ENCODE measurements around the gene DUSP12. TPM values are rescaled to one million over a fixed set of nuclear protein-coding genes. Genes with fewer than 3 reads are reported as not detected.
"Not testable (repeated sequence)": the region's sequence is repeated elsewhere in the genome, so short reads cannot be mapped to it uniquely, and the experiment has no call there.

DUSP12 gene, protein sequence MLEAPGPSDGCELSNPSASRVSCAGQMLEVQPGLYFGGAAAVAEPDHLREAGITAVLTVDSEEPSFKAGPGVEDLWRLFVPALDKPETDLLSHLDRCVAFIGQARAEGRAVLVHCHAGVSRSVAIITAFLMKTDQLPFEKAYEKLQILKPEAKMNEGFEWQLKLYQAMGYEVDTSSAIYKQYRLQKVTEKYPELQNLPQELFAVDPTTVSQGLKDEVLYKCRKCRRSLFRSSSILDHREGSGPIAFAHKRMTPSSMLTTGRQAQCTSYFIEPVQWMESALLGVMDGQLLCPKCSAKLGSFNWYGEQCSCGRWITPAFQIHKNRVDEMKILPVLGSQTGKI
- polyA plus RNA-seq (ENCODE audit: insufficient read depth in 1 of 5, insufficient read length in 5 of 5, low replicate concordance in 1 of 5): 10 to 100 TPM; 36.2 to 52.8 (median 47.5) TPM
- long read RNA-seq, donor 1, transcript DUSP12-201 (6 exons, 1,270 nt): major isoform, 10 of 27 reads
- long read RNA-seq, donor 1, partial matches to known transcripts: 0 of 27 reads
- long read RNA-seq, donor 1, other reads (novel, unspliced or antisense): 14 of 27 reads
- long read RNA-seq, donor 2, transcript DUSP12-201 (6 exons, 1,270 nt): major isoform, 7 of 19 reads
- long read RNA-seq, donor 2, partial matches to known transcripts: 0 of 19 reads
- long read RNA-seq, donor 2, other reads (novel, unspliced or antisense): 12 of 19 reads
- long read RNA-seq, donor 3, transcript DUSP12-201 (6 exons, 1,270 nt): major isoform, 11 of 28 reads
- long read RNA-seq, donor 3, partial matches to known transcripts: 10 of 28 reads
- long read RNA-seq, donor 3, other reads (novel, unspliced or antisense): 6 of 28 reads
- long read RNA-seq, donor 4, partial matches to known transcripts: 0 of 5 reads
- long read RNA-seq, donor 4, other reads (novel, unspliced or antisense): 0 of 5 reads
- long read RNA-seq, donor 5, transcript DUSP12-201 (6 exons, 1,270 nt): major isoform, 15 of 33 reads
- long read RNA-seq, donor 5, partial matches to known transcripts: 0 of 33 reads
- long read RNA-seq, donor 5, other reads (novel, unspliced or antisense): 16 of 33 reads
- long read RNA-seq, donor 6, transcript DUSP12-201 (6 exons, 1,270 nt): major isoform, 5 of 39 reads
- long read RNA-seq, donor 6, partial matches to known transcripts: 16 of 39 reads
- long read RNA-seq, donor 6, other reads (novel, unspliced or antisense): 13 of 39 reads
- long read RNA-seq, donor 7, transcript DUSP12-203 (5 exons, 740 nt): major isoform, 5 of 14 reads
- long read RNA-seq, donor 7, partial matches to known transcripts: 0 of 14 reads
- long read RNA-seq, donor 7, other reads (novel, unspliced or antisense): 5 of 14 reads
- long read RNA-seq, donor 8, partial matches to known transcripts: 5 of 10 reads
- long read RNA-seq, donor 8, other reads (novel, unspliced or antisense): 0 of 10 reads

DNA sequence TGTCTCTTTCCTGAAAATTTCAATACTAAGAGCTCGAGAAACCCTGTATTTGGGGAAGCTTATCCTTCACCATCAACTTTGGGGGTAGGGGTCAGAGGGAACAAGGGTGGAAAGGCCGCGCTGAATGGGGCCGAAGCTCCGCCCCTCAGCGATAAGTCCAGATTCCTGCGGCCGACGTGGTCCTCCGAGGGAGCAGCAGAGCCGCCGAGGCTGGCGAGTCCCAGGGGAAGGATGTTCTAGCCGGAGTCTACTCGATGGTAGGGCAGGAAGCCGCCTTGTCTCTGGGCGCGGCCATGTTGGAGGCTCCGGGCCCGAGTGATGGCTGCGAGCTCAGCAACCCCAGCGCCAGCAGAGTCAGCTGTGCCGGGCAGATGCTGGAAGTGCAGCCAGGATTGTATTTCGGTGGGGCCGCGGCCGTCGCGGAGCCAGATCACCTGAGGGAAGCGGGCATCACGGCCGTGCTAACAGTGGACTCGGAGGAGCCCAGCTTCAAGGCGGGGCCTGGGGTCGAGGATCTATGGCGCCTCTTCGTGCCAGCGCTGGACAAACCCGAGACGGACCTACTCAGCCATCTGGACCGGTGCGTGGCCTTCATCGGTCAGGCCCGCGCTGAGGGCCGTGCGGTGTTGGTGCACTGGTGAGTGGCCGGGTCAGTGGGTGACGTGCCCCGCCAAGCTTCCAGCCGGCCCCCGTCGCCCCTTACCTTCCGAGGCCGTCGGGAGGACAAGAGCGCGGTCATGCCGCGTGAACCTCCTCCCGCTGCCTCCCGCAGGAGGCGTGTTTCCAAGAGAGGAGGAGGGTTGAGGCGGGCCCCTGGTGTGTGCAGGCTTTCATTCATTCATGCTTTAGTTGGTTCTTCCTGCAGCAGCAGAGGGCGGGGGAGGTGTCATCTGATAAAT lies at the start of gene DUSP12:
DUSP12 (plus strand) TSS at position 278 of the 899 bp plus-strand sequence; CDS start at position 294, 16 bp downstream.
- peak; percentile 87 to 91 for DNase-seq

DNA sequence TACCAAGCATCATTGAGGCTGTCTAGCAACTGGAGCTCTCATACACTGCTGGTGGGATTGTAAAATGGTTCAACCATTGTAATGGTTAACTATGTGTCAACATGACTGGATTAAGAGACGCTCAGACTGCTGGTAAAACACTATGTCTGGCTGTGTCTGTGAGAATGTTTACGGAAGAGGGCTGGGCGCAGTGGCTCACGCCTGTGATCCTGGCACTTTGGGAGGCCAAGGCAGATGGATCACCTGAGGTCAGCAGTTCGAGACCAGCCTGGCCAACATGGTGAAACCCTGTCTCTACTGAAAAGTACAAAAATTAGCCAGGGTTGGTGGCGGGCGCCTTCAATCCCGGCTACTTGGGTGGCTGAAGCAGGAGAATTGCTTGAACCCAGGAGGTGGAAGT lies 47.3 kb upstream of the DUSP12 start:
- DNase-seq: peak in 1 of 2 donors; percentile 5

DNA sequence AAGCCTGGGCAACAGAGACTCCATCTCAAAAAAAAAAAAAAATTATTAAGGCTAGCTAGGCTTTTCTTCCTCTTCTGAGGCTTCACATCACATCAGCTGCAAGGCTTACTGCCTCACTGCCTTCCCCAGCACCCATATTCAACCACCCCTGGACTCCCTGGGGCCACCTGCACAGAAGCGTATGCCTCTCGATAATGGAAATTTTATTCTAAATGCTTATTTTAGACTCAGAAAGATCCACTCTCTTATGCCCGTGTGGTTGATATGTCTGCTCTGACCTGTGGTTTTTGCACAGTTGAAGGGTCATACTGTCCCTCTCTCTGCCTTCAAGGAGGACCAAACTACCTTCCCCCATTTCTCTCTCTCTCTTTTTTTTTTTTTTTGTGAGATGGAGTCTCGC lies 44.0 kb upstream of the DUSP12 start:
- DNase-seq: no peak

DNA sequence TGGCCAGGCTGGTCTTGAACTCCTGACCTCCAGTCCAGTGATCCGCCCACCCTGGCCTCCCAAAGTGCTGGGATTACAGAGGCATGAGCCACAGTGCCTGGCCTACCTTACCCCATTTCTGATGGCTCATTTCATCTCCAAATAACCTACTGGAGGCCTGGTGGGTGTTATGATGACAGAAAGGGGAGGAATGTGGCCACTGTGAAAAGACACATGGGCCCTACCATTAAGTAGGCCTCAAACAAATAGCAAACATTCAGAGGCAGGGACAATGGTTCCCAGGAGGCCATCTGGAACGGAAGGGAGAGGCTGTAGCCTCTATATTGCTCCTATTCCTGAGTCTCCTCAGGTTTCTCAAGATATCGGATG lies 43.5 kb upstream of the DUSP12 start:
- DNase-seq: no peak

DNA sequence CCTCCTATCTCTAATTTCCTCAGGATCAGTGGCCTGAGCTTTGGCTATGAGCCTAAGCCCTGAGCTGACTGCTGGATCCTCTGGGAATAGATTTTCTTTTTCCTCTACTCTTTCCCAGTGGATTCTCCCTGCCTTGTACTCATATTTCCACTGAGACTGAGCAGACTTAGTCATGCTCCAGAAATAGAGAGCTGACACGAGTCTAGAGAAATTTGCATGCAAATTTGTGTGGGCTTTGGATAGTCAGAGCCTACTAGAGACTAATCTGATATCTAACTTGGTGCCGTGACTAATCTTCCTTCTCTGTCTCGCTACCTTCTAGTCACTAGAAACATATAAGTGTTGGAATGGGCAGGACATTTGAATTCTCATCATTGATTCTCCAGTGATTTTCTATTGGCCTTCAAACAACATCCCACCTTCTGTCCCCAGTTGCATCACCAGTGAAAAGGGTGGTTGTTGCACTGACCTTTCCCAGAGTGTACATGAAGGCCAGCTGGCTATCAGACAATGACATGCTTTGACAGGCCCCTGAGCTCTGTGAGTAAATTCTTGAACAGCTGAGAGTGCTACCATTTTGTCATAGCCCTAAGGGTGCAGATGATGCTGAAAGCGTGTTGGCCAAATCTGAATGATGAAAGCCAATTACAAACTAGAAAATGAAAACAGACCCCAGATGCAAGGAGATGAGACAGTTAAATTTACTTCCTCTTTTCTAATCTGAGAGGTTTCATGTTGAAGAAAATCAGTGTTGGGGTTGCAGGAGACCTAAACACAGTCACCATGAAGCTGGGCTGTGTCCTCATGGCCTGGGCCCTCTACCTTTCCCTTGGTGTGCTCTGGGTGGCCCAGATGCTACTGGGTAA lies 42.9 kb upstream of the DUSP12 start, which contains the start of gene FCRLA:
FCRLA (plus strand) TSS at position 748 of the 866 bp plus-strand sequence; CDS start at position 784, 36 bp downstream.
- DNase-seq: no peak

DNA sequence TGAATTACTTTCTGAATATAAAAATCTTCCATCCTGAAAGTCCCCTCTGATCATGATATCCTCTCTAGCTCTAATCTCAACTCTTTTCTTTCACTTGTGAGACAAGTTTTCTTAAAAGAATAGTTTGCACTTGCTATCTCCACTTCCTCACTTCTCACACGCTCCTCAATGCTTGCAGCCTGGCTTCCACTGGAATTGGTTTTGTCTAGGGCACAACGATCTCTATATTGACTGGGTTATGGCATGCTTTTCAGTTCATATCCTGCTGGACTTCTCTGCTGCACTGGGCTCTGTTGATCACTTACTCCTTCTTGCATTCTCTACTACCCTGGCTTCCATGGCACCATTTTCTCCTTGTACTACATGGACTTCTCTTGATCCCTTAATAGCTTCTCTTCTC lies 42.1 kb upstream of the DUSP12 start:
- no peak for DNase-seq

DNA sequence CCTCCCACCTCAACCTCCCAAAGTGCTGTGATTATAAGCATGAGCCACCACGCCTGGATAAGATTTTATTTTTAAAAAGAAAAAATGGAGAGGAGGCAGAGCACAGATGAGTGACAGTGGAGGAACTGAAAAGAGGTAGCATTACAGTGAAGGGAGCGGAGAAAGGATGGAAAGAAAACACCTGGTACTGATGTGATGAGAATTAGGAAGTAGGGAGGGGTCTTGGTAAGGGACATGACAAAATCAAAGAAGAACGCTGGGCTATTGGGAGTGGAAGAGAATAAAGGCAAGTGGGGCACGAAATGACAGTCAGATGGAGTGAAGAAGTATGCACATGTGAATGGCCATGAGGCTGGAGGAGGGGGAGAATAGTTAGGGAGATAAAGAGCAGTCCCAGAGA lies 40.2 kb upstream of the DUSP12 start:
- no peak for DNase-seq

DNA sequence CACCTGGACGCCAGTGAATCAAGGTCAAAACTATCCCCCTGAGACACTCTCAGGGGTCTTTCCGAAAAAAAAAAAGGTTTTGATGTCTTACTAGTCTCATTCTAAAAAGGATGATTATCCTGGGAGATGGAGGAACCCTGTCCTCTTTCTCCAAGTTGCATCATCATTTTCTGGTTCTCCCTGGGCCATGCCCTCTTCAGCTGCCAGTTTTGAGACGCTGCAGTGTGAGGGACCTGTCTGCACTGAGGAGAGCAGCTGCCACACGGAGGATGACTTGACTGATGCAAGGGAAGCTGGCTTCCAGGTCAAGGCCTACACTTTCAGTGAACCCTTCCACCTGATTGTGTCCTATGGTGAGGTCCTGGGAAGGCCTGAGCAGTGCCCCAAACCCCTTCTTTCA lies 39.0 kb upstream of the DUSP12 start:
- no peak for DNase-seq

DNA sequence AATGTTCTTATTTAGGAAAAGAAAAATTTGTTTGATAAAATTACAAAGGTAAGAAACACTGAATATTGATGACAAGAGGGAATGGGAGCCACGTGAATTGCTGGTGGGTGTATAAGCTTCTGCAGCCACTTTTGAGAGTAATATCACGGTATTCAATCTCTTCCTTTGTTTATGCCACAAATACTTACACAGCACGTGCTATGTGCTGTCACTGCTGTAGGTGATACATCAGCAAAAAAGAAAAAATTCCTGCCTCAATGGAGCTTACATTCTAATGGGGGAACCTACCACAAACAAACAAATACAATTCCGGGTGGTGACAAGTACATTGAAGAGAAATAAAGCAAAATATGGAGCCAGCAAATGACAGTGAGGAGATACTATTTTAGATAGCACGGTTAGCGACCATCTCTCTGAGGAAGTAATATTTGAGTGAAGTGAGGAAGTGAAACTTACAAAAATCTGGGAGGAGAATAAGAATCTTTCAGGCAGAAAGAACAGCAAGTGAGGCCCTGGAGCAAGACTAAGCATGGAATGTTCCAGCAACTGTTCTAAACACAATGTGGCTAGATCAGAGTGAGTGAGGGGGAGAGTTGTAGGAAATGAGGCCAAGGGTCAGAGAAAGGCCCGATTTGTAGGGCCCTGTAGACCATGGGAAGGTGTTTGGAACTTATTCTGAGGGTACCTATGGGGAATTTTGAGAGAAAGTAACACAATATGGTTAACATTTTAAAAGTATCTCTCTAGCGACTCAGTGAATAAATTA lies 30.8 kb upstream of the DUSP12 start:
- DNase-seq: no peak

DNA sequence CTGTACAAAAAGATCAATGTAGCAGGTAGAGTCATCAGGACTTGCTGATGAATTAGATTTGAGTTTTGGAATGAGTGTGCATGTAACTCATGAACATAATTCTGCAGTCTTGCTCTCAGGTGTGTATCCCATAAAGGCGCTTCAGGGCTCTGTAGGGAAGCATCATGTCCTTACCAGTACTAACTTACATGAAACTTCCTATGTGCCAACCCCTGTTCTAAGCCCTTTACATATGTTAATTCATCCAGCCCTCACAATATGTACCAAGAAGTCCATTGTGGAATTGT lies 30.3 kb upstream of the DUSP12 start:
- no peak for DNase-seq

DNA sequence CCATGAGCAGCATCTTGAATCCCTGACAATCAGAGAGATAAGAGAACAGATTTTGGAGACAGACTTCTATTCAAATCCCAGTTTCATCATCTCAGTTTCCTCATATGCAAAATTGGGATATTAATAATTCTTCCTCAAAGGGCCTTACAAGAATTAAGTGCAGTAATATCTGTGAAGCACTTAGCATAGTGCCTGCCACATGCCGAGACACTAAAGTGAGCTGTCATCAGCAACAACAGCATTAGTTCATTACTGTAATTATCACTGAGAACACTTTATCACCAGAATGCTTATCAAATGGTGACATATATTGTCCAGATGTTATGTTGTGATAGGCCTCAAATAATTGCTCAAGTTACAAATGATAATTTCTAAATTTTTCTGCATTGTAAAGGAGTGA lies 29.2 kb upstream of the DUSP12 start:
- no peak for DNase-seq

DNA sequence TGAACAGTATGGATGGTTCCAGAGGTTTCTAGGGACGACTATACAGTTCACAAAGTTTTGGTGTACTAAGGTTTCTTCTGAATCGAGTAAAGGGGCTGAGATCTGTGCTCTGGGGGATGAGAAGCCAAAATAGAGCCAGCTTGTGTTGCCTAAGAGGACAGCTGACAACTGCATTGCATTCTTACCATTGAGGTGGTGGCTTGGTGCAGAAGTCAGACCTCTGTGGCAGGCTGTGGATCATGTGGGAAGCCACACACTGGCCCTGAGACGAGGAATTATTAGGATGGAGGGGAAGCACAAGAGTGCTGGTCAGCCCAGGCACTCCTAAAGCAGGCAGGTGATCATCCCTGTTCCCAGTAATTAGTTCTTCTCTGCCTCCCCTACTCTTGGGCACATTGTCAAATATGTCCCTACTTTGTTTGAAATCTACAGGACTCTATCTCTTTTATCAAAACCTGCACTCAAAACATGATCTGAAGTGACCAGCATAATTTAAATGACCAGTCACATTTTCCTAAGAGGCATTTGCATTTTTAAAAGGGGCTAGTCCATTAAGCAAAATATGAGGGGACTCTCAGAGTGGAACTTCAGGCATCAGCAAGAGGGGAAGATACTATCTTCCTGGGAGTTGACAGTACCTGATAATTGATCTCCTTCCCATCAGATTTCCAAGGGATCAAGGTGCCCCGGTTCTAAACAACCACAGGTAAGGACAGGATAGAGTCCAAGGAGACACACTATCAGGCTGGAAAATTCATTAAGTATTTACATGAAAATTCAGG lies 28.4 kb upstream of the DUSP12 start, which contains the start of gene FCRLB:
FCRLB (plus strand) TSS at position 589 of the 782 bp plus-strand sequence. CDS start 1,129 bp downstream, outside the sequence.
- no peak for DNase-seq

DNA sequence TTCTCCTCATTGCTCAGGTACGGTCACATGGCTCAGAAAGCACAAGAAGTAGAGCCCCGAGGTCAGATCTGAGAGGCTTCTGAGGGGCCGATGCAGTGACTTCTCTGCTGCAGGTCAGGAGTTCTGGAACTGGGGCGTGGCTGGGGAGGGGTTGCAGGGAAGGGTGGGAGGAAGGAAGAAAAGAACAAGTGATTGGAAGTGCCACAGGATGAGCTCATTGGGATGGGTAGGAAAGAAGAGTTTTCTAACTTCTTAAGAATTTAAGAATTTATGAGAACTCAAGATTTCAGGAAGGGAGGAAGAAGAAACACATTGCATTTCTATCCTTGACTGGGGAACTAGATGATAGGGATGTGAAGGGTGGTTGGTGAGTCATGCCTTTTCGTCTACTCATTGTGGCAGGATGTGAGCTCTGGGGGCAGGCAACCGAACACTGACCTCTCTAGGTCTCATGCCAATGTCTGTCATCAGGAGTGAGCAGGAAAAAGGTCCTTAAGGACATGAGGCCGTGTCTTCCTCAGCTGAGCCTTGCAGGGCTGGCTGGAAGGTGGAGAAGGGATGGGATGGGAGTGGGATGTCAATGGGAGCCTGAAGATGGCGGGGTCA lies 27.7 kb upstream of the DUSP12 start:
- no peak for DNase-seq

DNA sequence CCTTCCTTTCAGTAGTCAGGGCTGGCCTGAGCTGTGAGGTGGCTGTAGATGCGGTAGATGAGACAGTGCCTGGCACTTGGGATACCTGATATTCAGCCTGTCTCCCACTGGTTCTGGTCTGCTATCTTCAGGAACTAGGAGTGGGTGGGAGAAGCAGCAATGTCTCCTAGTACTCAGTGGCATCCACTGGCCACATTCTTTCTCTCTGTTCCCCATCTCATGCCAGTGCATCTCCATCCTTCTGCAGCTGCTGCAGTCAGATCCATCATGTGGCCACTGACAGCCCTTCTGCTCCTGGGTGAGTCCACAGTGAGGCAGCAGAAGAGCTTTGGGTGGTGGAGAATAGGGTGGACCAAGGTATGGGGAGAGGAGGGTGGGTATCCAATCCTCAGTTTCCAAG lies 27.2 kb upstream of the DUSP12 start:
- DNase-seq: no peak

DNA sequence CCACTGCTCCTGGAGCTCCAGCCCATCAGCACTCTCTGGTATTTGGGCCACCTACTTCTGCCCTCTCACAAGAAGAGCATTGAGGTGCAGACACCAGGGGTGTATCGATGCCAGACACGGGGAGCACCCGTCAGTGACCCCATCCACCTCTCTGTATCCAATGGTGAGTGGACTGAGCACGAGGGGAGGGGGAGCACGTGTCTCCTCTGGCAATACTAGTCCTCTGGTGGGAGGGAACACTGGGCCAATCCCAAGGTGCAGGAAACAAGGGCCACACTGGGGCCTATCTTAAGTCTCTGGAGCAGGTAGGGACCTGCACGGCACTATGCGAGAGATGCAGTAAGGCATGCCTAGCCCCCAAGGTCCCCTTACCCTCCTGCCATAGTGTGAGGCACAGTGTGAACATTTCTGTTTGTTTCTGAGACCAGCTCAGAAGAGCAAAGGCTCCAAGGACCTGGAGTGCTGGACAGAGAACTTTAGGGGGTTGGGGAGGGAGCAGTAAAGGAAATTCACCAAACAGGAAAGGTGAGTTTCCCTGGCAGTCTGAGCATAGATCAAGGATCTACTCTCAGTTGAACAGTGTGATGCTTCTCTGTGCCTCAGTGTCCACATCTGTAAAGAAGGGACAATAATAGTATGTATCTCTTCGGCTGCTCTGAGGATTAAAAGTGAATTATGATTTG lies 26.0 kb upstream of the DUSP12 start:
- DNase-seq: peak in 1 of 2 donors; percentile 32

DNA sequence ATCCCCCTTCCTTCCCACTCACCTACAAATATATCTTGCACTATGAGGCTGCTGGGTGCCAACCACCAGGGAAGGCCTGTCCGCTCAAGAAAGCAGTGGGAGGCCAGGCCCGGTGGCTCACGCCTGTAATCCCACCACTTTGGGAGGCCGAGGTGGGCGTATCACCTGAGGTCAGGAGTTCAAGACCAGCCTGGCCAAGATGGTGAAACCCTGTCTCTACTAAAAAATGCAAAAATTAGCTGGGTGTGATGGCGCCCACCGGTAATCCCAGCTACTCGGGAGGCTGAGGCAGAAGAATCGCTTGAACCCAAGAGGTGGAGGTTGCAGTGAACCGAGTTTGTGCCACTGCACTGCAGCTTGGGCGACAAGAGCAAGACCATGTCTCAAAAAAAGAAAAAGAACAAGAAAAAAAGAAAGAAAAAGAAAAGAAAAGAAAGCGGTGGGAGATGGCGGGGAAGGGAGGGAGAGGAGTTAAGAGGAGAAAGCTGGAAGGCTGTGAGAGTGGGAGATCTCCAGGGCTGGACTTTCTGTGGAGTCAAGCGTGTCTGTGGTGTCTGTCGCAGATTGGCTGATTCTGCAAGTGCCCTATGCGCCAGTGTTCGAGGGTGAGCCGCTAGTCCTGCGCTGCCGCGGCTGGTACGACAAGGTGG lies 24.2 kb upstream of the DUSP12 start:
- not testable (repeated sequence) for DNase-seq

All from right lung (tissue), 10 donors.